Measurements from ENCODE around the gene MEAF6.

GRCh38 chr1:37556712-37557196, 42.2 kb upstream of the MEAF6 start, which contains the start of gene DNALI1:
- TF ChIP-seq, protein P1, sequence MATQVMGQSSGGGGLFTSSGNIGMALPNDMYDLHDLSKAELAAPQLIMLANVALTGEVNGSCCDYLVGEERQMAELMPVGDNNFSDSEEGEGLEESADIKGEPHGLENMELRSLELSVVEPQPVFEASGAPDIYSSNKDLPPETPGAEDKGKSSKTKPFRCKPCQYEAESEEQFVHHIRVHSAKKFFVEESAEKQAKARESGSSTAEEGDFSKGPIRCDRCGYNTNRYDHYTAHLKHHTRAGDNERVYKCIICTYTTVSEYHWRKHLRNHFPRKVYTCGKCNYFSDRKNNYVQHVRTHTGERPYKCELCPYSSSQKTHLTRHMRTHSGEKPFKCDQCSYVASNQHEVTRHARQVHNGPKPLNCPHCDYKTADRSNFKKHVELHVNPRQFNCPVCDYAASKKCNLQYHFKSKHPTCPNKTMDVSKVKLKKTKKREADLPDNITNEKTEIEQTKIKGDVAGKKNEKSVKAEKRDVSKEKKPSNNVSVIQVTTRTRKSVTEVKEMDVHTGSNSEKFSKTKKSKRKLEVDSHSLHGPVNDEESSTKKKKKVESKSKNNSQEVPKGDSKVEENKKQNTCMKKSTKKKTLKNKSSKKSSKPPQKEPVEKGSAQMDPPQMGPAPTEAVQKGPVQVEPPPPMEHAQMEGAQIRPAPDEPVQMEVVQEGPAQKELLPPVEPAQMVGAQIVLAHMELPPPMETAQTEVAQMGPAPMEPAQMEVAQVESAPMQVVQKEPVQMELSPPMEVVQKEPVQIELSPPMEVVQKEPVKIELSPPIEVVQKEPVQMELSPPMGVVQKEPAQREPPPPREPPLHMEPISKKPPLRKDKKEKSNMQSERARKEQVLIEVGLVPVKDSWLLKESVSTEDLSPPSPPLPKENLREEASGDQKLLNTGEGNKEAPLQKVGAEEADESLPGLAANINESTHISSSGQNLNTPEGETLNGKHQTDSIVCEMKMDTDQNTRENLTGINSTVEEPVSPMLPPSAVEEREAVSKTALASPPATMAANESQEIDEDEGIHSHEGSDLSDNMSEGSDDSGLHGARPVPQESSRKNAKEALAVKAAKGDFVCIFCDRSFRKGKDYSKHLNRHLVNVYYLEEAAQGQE (IDR thresholded peaks at IDR 0.05; ENCODE audit: insufficient replicate concordance, low read depth): no peak
- TF ChIP-seq, protein P2, sequence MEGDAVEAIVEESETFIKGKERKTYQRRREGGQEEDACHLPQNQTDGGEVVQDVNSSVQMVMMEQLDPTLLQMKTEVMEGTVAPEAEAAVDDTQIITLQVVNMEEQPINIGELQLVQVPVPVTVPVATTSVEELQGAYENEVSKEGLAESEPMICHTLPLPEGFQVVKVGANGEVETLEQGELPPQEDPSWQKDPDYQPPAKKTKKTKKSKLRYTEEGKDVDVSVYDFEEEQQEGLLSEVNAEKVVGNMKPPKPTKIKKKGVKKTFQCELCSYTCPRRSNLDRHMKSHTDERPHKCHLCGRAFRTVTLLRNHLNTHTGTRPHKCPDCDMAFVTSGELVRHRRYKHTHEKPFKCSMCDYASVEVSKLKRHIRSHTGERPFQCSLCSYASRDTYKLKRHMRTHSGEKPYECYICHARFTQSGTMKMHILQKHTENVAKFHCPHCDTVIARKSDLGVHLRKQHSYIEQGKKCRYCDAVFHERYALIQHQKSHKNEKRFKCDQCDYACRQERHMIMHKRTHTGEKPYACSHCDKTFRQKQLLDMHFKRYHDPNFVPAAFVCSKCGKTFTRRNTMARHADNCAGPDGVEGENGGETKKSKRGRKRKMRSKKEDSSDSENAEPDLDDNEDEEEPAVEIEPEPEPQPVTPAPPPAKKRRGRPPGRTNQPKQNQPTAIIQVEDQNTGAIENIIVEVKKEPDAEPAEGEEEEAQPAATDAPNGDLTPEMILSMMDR (IDR thresholded peaks at IDR 0.05; ENCODE audit: insufficient read depth, low read length): no peak
- TF ChIP-seq POLR2AphosphoS5 (IDR thresholded peaks at IDR 0.05; ENCODE audit: low read depth): no peak

Measured in HL-60 (cell line).